Measurements from ENCODE around the gene TEF.

TEF gene

DNA sequence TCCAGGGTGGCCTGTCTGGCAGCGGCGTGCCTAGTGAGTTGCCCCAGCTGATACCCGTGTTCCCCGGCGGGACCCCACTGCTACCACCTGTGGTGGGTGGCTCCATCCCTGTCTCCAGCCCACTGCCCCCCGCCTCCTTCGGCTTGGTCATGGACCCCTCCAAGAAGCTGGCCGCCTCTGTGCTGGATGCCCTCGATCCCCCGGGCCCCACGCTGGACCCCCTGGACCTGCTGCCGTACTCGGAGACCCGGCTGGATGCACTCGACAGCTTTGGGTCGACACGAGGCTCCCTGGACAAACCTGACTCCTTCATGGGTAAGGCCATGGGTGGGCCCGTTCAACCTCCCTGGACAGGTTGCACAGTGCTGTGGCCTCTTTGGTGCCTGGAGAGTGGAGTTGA is 41.9 kb upstream of the TEF start:
- H3K27me3 ChIP-seq (ENCODE audit: insufficient read depth, low read length, poor library complexity, severe bottlenecking) = no peaks in the 10 kb centered on the region
- TF ChIP-seq EZH2phosphoT487 (IDR thresholded peaks at IDR 0.05; ENCODE audit: borderline replicate concordance) (no peak), CTCF (conservative IDR thresholded peaks at IDR 0.05; ENCODE audit: low read length) (no peak)
- H3K79me2 ChIP-seq (ENCODE audit: insufficient read depth, low read length) = no peaks in the 10 kb centered on the region
- H4K20me1 ChIP-seq (ENCODE audit: insufficient read depth, low read length, poor library complexity, severe bottlenecking) = no peaks in the 10 kb centered on the region
- peaks cover 54% of the 10 kb centered on the region; the same call in 1 of the 2 replicates for H3K36me3 ChIP-seq (ENCODE audit: insufficient read depth, low read length)
- H3K9me2 ChIP-seq (replicated peaks; ENCODE audit: low read depth, low read length) = no peaks in the 10 kb centered on the region
- H3K9ac ChIP-seq (ENCODE audit: low read depth, low read length, poor library complexity, severe bottlenecking) = no peak overlapping the region
- H3K9me3 ChIP-seq (ENCODE audit: insufficient read depth, low read depth, low read length) = no peaks in the 10 kb centered on the region
- no peak overlapping the region for H3K4me2 ChIP-seq (ENCODE audit: low read depth, low read length, poor library complexity, severe bottlenecking)
- no peak overlapping the region for H2AFZ ChIP-seq (ENCODE audit: low read length)
- no peak overlapping the region for H3K4me3 ChIP-seq (ENCODE audit: low read length, poor library complexity, severe bottlenecking)
- H3K4me1 ChIP-seq (ENCODE audit: insufficient read depth, low read length, poor library complexity, severe bottlenecking) = no peaks in the 10 kb centered on the region
- no peaks in the 10 kb centered on the region for H3F3A ChIP-seq (ENCODE audit: low read depth)

- no peak overlapping the region for H3K4me2 ChIP-seq (ENCODE audit: low read depth, low read length, poor library complexity, severe bottlenecking)
- H3K9me2 ChIP-seq (replicated peaks; ENCODE audit: low read depth, low read length) = no peaks in the 10 kb centered on the region
- no peaks in the 10 kb centered on the region for H3K79me2 ChIP-seq (ENCODE audit: insufficient read depth, low read length)
- no peaks in the 10 kb centered on the region for H4K20me1 ChIP-seq (ENCODE audit: insufficient read depth, low read length, poor library complexity, severe bottlenecking)
- no peak overlapping the region for H3K9ac ChIP-seq (ENCODE audit: low read depth, low read length, poor library complexity, severe bottlenecking)
- no peaks in the 10 kb centered on the region for H3K4me1 ChIP-seq (ENCODE audit: insufficient read depth, low read length, poor library complexity, severe bottlenecking)
- no peak overlapping the region for H2AFZ ChIP-seq (ENCODE audit: low read length)
- H3K4me3 ChIP-seq (ENCODE audit: low read length, poor library complexity, severe bottlenecking) = no peak overlapping the region
- H3F3A ChIP-seq (ENCODE audit: low read depth) = no peaks in the 10 kb centered on the region
- TF ChIP-seq CTCF (conservative IDR thresholded peaks at IDR 0.05; ENCODE audit: low read length) = no peak
- TF ChIP-seq EZH2phosphoT487 (IDR thresholded peaks at IDR 0.05; ENCODE audit: borderline replicate concordance) = no peak
- no peaks in the 10 kb centered on the region for H3K27me3 ChIP-seq (ENCODE audit: insufficient read depth, low read length, poor library complexity, severe bottlenecking)
- H3K9me3 ChIP-seq (ENCODE audit: insufficient read depth, low read depth, low read length) = no peaks in the 10 kb centered on the region
- peaks cover 53% of the 10 kb centered on the region; the same call in 1 of the 2 replicates for H3K36me3 ChIP-seq (ENCODE audit: insufficient read depth, low read length)
Observed at GRCh38 chr22:41340357-41340756, 41.4 kb upstream of the TEF start.

DNA sequence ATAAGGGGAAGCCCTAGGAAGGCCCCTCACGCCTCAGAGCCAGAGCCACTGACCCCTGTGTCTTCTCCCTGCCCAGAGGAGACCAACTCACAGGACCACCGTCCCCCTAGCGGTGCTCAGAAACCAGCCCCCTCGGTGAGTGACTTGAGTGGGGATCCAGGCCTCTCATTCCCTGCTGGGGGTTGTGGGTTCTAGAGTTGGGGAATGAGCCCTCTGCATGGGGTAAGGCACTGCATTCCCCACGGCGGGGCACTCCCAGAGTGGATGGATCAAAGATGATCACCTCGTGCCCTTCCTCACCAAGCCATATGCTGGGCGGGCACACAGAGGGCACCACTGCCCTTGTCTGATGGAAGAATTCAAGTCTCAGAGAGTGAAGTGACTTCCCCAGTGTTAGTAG is 40.7 kb upstream of the TEF start:
- Histone ChIP-seq H4K20me1 (ENCODE audit: insufficient read depth, low read length, poor library complexity, severe bottlenecking) (no peaks in the 10 kb centered on the region), H3K79me2 (ENCODE audit: insufficient read depth, low read length) (no peaks in the 10 kb centered on the region), H3K36me3 (ENCODE audit: insufficient read depth, low read length) (peaks cover 55% of the 10 kb centered on the region; the same call in 1 of the 2 replicates), H3K9ac (ENCODE audit: low read depth, low read length, poor library complexity, severe bottlenecking) (no peak overlapping the region), H3K9me2 (replicated peaks; ENCODE audit: low read depth, low read length) (no peaks in the 10 kb centered on the region), H3K9me3 (ENCODE audit: insufficient read depth, low read depth, low read length) (no peaks in the 10 kb centered on the region), H3K27me3 (ENCODE audit: insufficient read depth, low read length, poor library complexity, severe bottlenecking) (no peaks in the 10 kb centered on the region), H3K4me1 (ENCODE audit: insufficient read depth, low read length, poor library complexity, severe bottlenecking) (no peaks in the 10 kb centered on the region), H3K4me3 (ENCODE audit: low read length, poor library complexity, severe bottlenecking) (no peak overlapping the region), H2AFZ (ENCODE audit: low read length) (no peak overlapping the region), H3F3A (ENCODE audit: low read depth) (no peaks in the 10 kb centered on the region), H3K4me2 (ENCODE audit: low read depth, low read length, poor library complexity, severe bottlenecking) (no peak overlapping the region)
- no peak for TF ChIP-seq CTCF (conservative IDR thresholded peaks at IDR 0.05; ENCODE audit: low read length)
- no peak for TF ChIP-seq EZH2phosphoT487 (IDR thresholded peaks at IDR 0.05; ENCODE audit: borderline replicate concordance)

Measured in Loucy (cell line).